ENCODE results near the gene AFAP1L2.

The AFAP1L2 gene

GRCh38 chr10:114311496-114312209 lies 92.6 kb downstream of the AFAP1L2 start:
- DNase-seq (ENCODE audit: low spot score), result no peak

- DNase-seq (ENCODE audit: low spot score), result no peak
These were observed 93.3 kb downstream of the AFAP1L2 start for GRCh38 chr10:114311023-114311422.

- no peak for DNase-seq (ENCODE audit: low spot score)
These were observed 94.0 kb downstream of the AFAP1L2 start for GRCh38 chr10:114310346-114310745.

- no peak for DNase-seq (ENCODE audit: low spot score)
These were observed 95.0 kb downstream of the AFAP1L2 start for GRCh38 chr10:114309364-114309651.

- DNase-seq (ENCODE audit: low spot score), result no peak
These were observed 95.6 kb downstream of the AFAP1L2 start for GRCh38 chr10:114308531-114309363.

- DNase-seq (ENCODE audit: low spot score), result no peak
These were observed 96.6 kb downstream of the AFAP1L2 start for GRCh38 chr10:114307731-114308130.

- no peak for DNase-seq (ENCODE audit: low spot score)
These were observed 98.0 kb downstream of the AFAP1L2 start for GRCh38 chr10:114306116-114306973.

- no peak for DNase-seq (ENCODE audit: low spot score)
These were observed 98.8 kb downstream of the AFAP1L2 start for GRCh38 chr10:114305521-114305925.

GRCh38 chr10:114304571-114305421 lies 99.5 kb downstream of the AFAP1L2 start:
- DNase-seq (ENCODE audit: low spot score), result peak; percentile 88

GRCh38 chr10:114304017-114304570 lies 100.2 kb downstream of the AFAP1L2 start:
- DNase-seq (ENCODE audit: low spot score), result peak; percentile 81

- no peak for DNase-seq (ENCODE audit: low spot score)
These were observed 100.7 kb downstream of the AFAP1L2 start for GRCh38 chr10:114303556-114303955.

GRCh38 chr10:114301951-114302710 lies 102.2 kb downstream of the AFAP1L2 start:
- no peak for DNase-seq (ENCODE audit: low spot score)

GRCh38 chr10:114301177-114301576 lies 103.1 kb downstream of the AFAP1L2 start:
- no peak for DNase-seq (ENCODE audit: low spot score)

- no peak for DNase-seq (ENCODE audit: low spot score)
These were observed 104.2 kb downstream of the AFAP1L2 start for GRCh38 chr10:114300036-114300645.

- DNase-seq (ENCODE audit: low spot score), result no peak
These were observed 107.1 kb downstream of the AFAP1L2 start for GRCh38 chr10:114297136-114297705.

- DNase-seq (ENCODE audit: low spot score), result no peak
These were observed 108.9 kb downstream of the AFAP1L2 start for GRCh38 chr10:114295393-114295792.

GRCh38 chr10:114294549-114294948 lies 109.8 kb downstream of the AFAP1L2 start:
- DNase-seq (ENCODE audit: low spot score), result no peak

GRCh38 chr10:114293075-114293474 lies 111.2 kb downstream of the AFAP1L2 start:
- no peak for DNase-seq (ENCODE audit: low spot score)

GRCh38 chr10:114291516-114291915 lies 112.8 kb downstream of the AFAP1L2 start:
- DNase-seq (ENCODE audit: low spot score), result no peak

GRCh38 chr10:114291076-114291475 lies 113.2 kb downstream of the AFAP1L2 start:
- no peak for DNase-seq (ENCODE audit: low spot score)

Measured in ecto neural progenitor cell (in vitro differentiated cells).